ENCODE measurements around the gene FARP1.
"Not testable (repeated sequence)": the region's sequence is repeated elsewhere in the genome, so short reads cannot be mapped to it uniquely, and the experiment has no call there.

Gene FARP1

DNA sequence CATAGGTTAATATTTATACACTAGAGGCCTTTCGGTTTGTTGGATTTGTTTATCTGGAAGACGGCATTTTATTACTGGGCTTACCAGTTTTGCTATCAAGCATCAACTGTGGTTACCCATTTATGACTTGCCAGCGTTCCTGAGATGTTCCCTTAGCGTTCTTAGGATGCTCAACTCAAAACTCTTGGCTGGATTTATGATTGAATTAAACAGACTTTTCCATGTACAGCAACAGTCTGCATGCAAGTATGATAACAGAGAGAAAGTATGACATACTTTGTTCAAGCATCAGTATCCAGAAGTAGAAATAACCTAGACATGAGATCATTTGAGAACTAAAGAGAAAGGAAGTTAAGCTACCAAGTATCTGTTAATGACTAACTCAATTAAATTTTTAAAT is 64.1 kb downstream of the FARP1 start:
- DNase-seq: no peak

- DNase-seq: no peak
Observed at GRCh38 chr13:98207416-98207815, 64.5 kb downstream of the FARP1 start.

- DNase-seq: no peak
Observed at GRCh38 chr13:98208606-98209005, 65.7 kb downstream of the FARP1 start.

- DNase-seq: no peak
Observed at GRCh38 chr13:98212763-98213162, 69.9 kb downstream of the FARP1 start.

- DNase-seq: no peak
Observed at GRCh38 chr13:98213354-98213753, 70.5 kb downstream of the FARP1 start.

GRCh38 chr13:98214008-98214643 is 71.2 kb downstream of the FARP1 start:
- DNase-seq: no peak

GRCh38 chr13:98214707-98215106 is 71.8 kb downstream of the FARP1 start:
- DNase-seq: no peak

- DNase-seq: no peak
Observed at GRCh38 chr13:98215508-98215907, 72.6 kb downstream of the FARP1 start.

- no peak for DNase-seq
Observed at GRCh38 chr13:98216135-98216565, 73.3 kb downstream of the FARP1 start.

DNA sequence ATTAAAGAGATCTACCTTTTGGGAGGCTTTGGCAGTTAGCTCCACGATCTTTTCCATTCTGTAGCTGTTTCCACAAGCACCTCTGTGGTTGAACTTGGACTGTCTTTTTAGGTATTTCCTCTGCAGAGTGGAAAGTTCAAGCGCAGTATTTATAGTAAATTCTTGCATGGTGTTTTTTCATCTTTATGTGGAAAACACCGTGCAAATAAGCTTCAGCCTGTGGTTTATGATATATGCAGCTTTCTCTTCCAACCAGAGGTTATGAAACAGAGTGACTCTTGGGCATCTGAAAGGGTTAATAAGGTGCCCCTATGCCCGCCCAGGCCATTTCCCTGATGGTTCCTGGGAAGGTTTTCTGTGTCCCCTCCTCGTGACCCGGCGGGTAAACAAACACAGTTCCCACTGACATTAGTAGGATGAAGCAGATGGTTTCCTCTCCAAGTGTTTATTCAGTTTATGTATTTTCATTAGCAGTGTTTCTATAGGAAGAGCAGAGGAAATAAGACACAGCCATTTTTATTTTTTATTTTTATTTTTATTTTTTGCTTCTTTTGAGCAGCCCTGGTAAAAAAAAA is 73.9 kb downstream of the FARP1 start:
- DNase-seq: no peak

DNA sequence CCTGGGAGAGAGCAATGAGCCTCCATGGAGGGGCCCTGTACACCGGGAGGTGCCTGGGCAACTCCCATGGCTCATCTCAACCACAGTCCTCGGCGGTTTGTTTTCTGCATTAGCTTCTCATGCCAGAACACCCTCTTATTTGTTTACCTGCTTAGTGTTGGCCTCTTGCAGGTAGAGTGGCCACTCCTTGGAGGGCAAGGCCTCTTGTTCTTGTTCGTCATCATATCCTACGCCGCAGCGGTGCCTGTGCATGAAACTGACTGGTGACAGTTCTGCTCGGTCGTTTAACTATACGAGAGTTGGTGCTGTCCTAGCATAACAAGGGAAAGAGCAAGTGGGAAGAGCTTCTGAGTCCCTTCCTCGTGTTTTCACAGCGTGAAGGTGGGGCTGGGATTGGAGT is 74.7 kb downstream of the FARP1 start:
- DNase-seq: no peak

DNA sequence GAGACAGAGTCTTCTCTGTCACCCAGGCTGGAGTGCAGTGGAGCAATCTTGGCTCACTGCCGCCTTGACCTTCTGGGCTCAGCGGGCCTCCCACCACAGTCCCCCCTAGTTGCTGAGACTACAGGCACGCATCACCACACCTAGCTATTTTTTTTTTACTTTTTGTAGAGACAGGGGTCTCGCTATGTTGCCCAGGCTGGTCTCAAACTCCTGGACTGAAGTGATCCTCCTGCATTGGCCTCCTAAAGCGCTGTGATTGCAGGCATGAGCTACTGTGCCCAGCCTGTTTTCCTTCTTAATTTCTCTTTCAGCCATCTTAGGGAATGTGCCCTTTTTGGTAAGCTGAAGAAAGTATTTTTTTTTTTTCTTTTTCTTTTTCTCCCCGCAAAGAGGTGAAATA is 76.8 kb downstream of the FARP1 start:
- no peak for DNase-seq

- no peak for DNase-seq
Observed at GRCh38 chr13:98220271-98220791, 77.4 kb downstream of the FARP1 start.

DNA sequence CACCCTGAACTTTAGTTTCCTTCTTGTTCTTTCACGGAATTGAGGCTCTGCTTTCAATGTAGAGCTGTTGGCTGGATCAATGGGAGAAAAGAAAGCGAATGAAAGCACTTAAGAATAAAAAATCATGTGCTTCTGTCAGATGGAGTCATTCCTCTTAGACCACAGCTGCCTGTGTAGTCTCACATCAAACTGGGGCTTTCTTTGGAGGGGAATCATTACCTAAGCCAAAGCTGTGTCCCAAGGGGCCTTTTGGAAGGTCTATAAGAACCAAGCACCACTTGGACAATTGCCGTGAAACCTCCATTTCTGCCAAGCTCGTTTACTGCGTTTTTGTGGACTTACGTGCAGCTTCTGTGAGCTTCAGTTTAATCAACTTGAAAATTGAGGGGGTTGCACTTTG is 78.3 kb downstream of the FARP1 start:
- DNase-seq: no peak

DNA sequence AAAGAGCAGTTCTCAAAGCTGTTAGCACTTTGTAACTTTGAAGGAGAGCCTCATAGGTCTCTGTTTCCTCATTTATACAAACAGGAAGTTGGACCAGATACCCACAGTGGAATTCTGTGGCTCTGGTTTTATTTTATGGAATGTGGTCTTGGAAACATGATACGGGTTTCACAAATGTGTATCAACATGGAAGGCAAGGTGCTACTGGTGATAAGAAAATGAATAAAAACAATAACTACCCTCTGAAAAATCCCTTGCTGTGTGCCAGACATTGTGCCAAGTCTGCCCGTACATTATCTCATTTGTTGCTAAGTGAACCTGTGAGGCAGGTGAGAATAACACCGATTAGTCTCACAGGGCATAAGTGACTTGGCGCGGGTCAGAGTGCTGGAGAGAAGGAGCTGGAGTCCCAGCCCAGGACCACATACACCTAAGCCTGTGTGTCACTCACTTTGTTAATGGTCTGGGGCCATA is 79.2 kb downstream of the FARP1 start:
- DNase-seq: no peak

DNA sequence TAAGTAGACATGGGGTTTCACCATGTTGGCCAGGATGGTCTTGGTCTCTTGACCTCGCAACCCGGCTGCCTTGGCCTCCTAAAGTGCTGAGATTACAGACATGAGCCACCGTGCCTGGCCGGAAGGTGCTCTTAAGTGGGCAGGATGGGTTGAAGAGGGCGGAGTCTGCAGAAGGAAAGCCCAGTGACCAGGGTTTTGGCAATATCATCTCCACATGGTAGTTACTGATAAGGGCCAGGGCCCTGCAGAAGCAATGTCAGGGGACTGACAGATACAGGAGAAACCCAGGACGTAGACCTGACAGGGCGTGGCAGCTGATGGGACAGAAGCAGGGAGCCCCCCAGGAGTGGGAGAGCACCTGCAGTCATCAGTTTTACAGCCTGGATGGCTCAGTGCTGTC is 79.9 kb downstream of the FARP1 start:
- no peak for DNase-seq

DNA sequence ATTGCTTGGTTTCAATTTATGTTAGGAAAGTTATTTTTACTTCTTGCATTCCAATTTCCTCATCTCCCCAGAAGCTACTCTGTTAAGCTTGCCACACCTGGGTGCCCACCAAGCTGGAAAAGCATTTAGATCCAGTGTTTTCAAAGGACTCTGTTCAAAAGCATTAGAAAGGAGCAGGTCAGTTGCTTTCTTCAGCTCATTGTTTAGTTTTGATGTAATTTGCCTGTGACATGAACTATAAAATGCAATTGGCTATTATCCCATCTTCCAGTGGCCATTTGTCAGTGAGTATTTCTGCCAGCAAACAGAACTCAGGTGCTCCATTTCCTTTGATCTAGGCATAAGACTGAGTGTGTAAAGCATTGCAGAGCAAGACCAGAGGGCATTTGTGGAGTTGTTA is 80.8 kb downstream of the FARP1 start:
- DNase-seq: no peak

GRCh38 chr13:98224557-98224956 is 81.7 kb downstream of the FARP1 start:
- DNase-seq: no peak

- no peak for DNase-seq
Observed at GRCh38 chr13:98225036-98225940, 82.4 kb downstream of the FARP1 start.

DNA sequence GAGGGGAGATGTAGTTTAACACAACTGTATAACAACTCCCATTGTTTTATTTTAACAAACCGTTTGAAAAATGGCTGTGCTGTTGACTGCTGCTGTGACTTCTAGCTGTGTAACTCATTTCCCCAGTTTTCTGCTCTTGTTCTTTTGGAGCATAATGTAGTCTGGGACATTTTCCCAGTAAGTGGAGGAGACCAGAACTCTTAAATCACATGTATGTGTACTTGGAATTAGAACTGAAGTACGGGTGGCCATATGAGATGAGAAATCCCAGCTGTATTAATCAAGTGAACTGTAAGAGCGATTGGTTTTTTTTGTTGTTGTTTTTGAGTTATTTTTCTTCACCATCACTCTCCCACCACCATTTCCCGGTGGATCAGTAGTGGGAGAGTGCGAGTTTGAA is 83.6 kb downstream of the FARP1 start:
- DNase-seq: no peak

DNA sequence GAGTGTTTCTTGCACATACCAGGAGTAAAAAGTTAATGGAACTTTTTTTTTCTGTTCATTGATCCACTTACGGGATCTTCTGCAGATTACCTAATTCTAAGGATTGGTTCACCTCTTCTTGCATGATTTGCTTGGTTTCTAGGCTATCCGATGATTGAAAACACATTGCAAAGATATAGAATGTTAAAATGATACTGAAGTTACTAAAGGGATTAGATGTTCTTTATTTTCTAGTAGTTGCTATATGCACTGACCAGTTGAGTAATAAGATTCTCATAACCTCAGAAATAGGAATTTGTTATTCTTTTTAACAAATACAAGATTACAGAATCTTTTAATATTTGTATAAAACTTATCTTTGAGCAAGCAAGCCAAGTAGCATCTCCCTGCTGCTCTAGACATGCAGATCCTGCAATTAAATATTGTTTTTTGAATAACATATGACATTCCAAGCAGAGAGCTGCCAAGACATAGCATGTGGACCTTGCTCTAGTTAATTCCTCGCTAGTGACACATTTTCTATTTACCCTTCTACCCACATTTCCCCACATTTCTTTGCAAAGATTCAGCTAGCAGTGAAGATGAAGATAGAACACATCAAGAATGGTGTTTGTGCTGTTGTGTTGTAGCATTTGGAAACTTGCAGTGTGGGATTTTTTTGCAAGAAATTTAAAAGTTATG is 85.9 kb downstream of the FARP1 start:
- no peak for DNase-seq

DNA sequence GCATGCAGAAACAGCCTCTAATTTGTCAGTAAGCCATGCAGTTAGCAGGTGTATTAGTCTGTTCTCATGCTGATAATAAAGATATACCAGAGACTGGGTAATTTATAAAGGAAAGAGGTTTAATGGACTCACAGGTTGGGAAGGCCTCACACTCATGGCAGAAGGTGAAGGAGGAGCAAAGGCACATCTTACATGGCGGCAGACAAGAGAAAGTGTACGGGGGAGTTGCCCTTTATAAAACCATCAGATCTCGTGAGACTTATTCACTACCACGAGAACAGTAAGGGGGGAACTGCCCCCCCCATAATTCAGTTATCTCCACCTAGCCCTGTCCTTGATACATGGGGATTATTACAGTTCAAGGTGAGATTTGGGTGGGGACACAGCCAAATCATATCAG is 87.9 kb downstream of the FARP1 start:
- not testable (repeated sequence) for DNase-seq

- DNase-seq: no peak
Observed at GRCh38 chr13:98232456-98232855, 89.6 kb downstream of the FARP1 start.

Measured in GF-D8 (cell line).